Measurements from ENCODE around the gene CKAP2. TPM values are rescaled to one million over a fixed set of nuclear protein-coding genes. Genes with fewer than 3 reads are reported as not detected.

The CKAP2 gene
- total RNA-seq, 1 donor: 15.9 TPM

GRCh38 chr13:52411629-52412028, 43.6 kb upstream of the CKAP2 start:
- no peak for TF ChIP-seq CTCF (IDR thresholded peaks at IDR 0.05; ENCODE audit: extremely low read depth, low read depth, low read length)
- H3K79me2 ChIP-seq (ENCODE audit: insufficient read depth, low read length): peaks cover 9% of the 10 kb centered on the region
- H3K27me3 ChIP-seq (ENCODE audit: insufficient read depth, low read length): no peaks in the 10 kb centered on the region
- H4K20me1 ChIP-seq (ENCODE audit: insufficient read depth, low read length): no peaks in the 10 kb centered on the region
- H2AFZ ChIP-seq (ENCODE audit: low read length): peak overlapping the region; percentile 32
- peak overlapping the region; percentile 72 for H3K27ac ChIP-seq (ENCODE audit: low read depth, low read length)
- H3K4me3 ChIP-seq (ENCODE audit: insufficient read depth, low read length): no peak overlapping the region
- peak; percentile 97 for DNase-seq (ENCODE audit: insufficient read length, low spot score, missing footprints)
- H3K4me1 ChIP-seq (ENCODE audit: insufficient read depth, low read length): peaks cover 46% of the 10 kb centered on the region
- peaks cover 20% of the 10 kb centered on the region for H3K36me3 ChIP-seq (ENCODE audit: insufficient read depth, low read length)
- peak overlapping the region; percentile 58 for H3K4me2 ChIP-seq (ENCODE audit: insufficient read depth, low read length)
- no peaks in the 10 kb centered on the region for H3K9me3 ChIP-seq (ENCODE audit: low read depth, low read length)

- no peak overlapping the region for H3K4me3 ChIP-seq (ENCODE audit: insufficient read depth, low read length)
- DNase-seq (ENCODE audit: insufficient read length, low spot score, missing footprints): no peak
- H3K36me3 ChIP-seq (ENCODE audit: insufficient read depth, low read length): peaks cover 23% of the 10 kb centered on the region
- H3K9me3 ChIP-seq (ENCODE audit: low read depth, low read length): no peaks in the 10 kb centered on the region
- H3K27ac ChIP-seq (ENCODE audit: low read depth, low read length): peak overlapping the region; percentile 72
- peaks cover 46% of the 10 kb centered on the region for H3K4me1 ChIP-seq (ENCODE audit: insufficient read depth, low read length)
- TF ChIP-seq CTCF (IDR thresholded peaks at IDR 0.05; ENCODE audit: extremely low read depth, low read depth, low read length): no peak
- H3K4me2 ChIP-seq (ENCODE audit: insufficient read depth, low read length): peak overlapping the region; percentile 58
- H2AFZ ChIP-seq (ENCODE audit: low read length): no peak overlapping the region
- no peaks in the 10 kb centered on the region for H4K20me1 ChIP-seq (ENCODE audit: insufficient read depth, low read length)
- no peaks in the 10 kb centered on the region for H3K27me3 ChIP-seq (ENCODE audit: insufficient read depth, low read length)
- H3K79me2 ChIP-seq (ENCODE audit: insufficient read depth, low read length): peaks cover 9% of the 10 kb centered on the region
Observed at GRCh38 chr13:52412128-52412527, 43.1 kb upstream of the CKAP2 start.

DNA sequence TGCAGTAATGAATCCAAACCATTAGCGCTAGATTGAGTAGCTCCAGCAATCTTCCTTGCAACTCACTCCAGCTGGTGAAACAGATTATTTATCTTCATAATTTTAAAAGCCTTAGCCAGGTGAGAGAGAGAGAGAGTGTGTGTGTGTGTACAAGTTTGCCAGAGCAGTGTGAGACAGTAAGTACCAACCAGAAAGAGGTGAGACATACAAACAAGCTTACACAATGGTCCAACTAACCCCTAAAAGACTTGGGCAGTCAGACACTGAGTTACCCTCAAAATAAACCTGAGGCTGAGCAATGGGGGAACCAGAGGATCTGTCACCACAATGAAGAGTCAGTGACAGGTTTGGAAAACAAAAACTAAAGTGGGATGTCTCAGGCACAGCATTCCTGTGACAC, 41.2 kb upstream of the CKAP2 start:
- Histone ChIP-seq H3K27ac (ENCODE audit: low read depth, low read length) (peak overlapping the region; percentile 90), H3K9me3 (ENCODE audit: low read depth, low read length) (no peaks in the 10 kb centered on the region)

GRCh38 chr13:52414963-52415362, 40.3 kb upstream of the CKAP2 start:
- peak overlapping the region; percentile 90 for H3K27ac ChIP-seq (ENCODE audit: low read depth, low read length)

More for the DNA sequence above, 41.2 kb upstream of the CKAP2 start:
- no peak overlapping the region for H2AFZ ChIP-seq (ENCODE audit: low read length)
- H3K4me3 ChIP-seq (ENCODE audit: insufficient read depth, low read length): no peak overlapping the region
- H3K27me3 ChIP-seq (ENCODE audit: insufficient read depth, low read length): no peaks in the 10 kb centered on the region
- H3K4me1 ChIP-seq (ENCODE audit: insufficient read depth, low read length): peaks cover 46% of the 10 kb centered on the region
- no peaks in the 10 kb centered on the region for H4K20me1 ChIP-seq (ENCODE audit: insufficient read depth, low read length)
- no peak for TF ChIP-seq CTCF (IDR thresholded peaks at IDR 0.05; ENCODE audit: extremely low read depth, low read depth, low read length)
- peak overlapping the region; percentile 38 for H3K4me2 ChIP-seq (ENCODE audit: insufficient read depth, low read length)
- no peak for DNase-seq (ENCODE audit: insufficient read length, low spot score, missing footprints)
- peaks cover 35% of the 10 kb centered on the region for H3K36me3 ChIP-seq (ENCODE audit: insufficient read depth, low read length)
- H3K79me2 ChIP-seq (ENCODE audit: insufficient read depth, low read length): peaks cover 9% of the 10 kb centered on the region

More at GRCh38 chr13:52414963-52415362, 40.3 kb upstream of the CKAP2 start:
- Histone ChIP-seq H3K79me2 (ENCODE audit: insufficient read depth, low read length) (peaks cover 9% of the 10 kb centered on the region), H3K4me1 (ENCODE audit: insufficient read depth, low read length) (peaks cover 46% of the 10 kb centered on the region), H4K20me1 (ENCODE audit: insufficient read depth, low read length) (no peaks in the 10 kb centered on the region), H3K36me3 (ENCODE audit: insufficient read depth, low read length) (peaks cover 35% of the 10 kb centered on the region), H3K9me3 (ENCODE audit: low read depth, low read length) (no peaks in the 10 kb centered on the region), H3K4me3 (ENCODE audit: insufficient read depth, low read length) (no peak overlapping the region), H2AFZ (ENCODE audit: low read length) (no peak overlapping the region), H3K4me2 (ENCODE audit: insufficient read depth, low read length) (peak overlapping the region; percentile 38), H3K27me3 (ENCODE audit: insufficient read depth, low read length) (no peaks in the 10 kb centered on the region)
- peak; percentile 84 for DNase-seq (ENCODE audit: insufficient read length, low spot score, missing footprints)
- TF ChIP-seq CTCF (IDR thresholded peaks at IDR 0.05; ENCODE audit: extremely low read depth, low read depth, low read length): no peak

Data from osteoblast (primary cell).